Right atrium auricular region (tissue), 2 donors: ENCODE measurements around the gene SMYD5. TPM values are rescaled to one million over a fixed set of nuclear protein-coding genes. Genes with fewer than 3 reads are reported as not detected.

Source experiments
- DNase-seq: peaks from one replicate; pipeline ENCODE4 v3.0.0-alpha.2; 2019; ENCODE audit warnings: low spot score
- H3K27ac ChIP-seq, 2 donors: fragments of 200-600 bp; sonication (generic); 1 replicate in 1 of 2; 2 replicates in 1 of 2; pipeline ENCODE4 v1.5.1; 2016 to 2019
- H3K27me3 ChIP-seq, 2 donors: fragments of 200-600 bp; sonication (generic); one replicate each; pipeline versions ENCODE4 v1.5.1 to v1.6.0; 2017 to 2019
- H3K36me3 ChIP-seq: fragments of 200-600 bp; sonication (generic); one replicate; pipeline ENCODE4 v1.5.1; 2016
- H3K4me1 ChIP-seq, 2 donors: fragments of 200-600 bp; sonication (generic); one replicate each; pipeline versions ENCODE4 v1.5.1 to v1.6.0; 2017 to 2019
- H3K4me3 ChIP-seq, 2 donors: fragments of 200-600 bp; sonication (generic); 1 replicate in 1 of 2; 2 replicates in 1 of 2; pipeline ENCODE4 v1.5.1; 2017 to 2019; ENCODE audit warnings: mild to moderate bottlenecking in 1 of 2, moderate library complexity in 1 of 2
- H3K9me3 ChIP-seq, 2 donors: fragments of 200-600 bp; sonication (generic); one replicate each; pipeline ENCODE4 v1.5.1; 2019
- CTCF ChIP-seq, 2 donors: fragments of 200-600 bp; sonication (generic); IDR thresholded peaks; one replicate each; pipeline ENCODE4 v1.5.1; 2019; ENCODE audit warnings: antibody characterized with exemption in 2 of 2
- total RNA-seq, 2 donors: library from RNA; depleted of rRNA; stranded (reverse); fragments of >200 nt; gene quantifications; one replicate each; pipeline ENCODE4 v1.1.0, GENCODE V29; 2016

Gene SMYD5
- total RNA-seq, 2 donors from 2014 or later, result 11.4 to 12.5 TPM

DNA sequence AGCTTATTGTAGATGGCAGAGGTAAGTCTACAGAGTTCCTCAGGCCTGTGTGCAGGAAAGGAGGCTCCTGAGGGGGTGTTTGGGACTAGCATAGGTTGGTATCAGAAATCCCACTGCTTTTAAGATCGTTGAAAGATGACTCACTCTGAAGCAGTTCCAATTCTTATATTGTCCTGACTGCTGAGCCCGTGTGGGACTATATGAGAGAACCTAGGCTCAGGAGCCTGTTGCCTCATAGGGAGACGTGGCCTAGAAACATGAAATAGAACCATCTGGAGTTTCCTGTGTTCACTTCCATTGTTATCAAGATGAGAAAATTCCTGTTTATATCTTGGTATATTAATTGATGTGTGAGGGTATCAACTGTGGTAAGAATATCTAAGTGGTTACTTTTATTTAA is 25.7 kb downstream of the SMYD5 start:
- Histone ChIP-seq H3K4me1 (peaks cover 0 to 41% of the 10 kb centered on the region in 2 donors), H3K27me3 (no peaks in the 10 kb centered on the region), H3K27ac (no peak overlapping the region), H3K9me3 (no peaks in the 10 kb centered on the region), H3K36me3 (peaks cover 53% of the 10 kb centered on the region), H3K4me3 (no peak overlapping the region)
- no peak for DNase-seq
- TF ChIP-seq CTCF (IDR thresholded peaks at IDR 0.05), result no peak

GRCh38 chr2:73243884-73244570 is 30.0 kb downstream of the SMYD5 start:
- peaks cover 0 to 9% of the 10 kb centered on the region in 2 donors for H3K4me1 ChIP-seq
- H3K4me3 ChIP-seq, result no peak overlapping the region
- no peak for TF ChIP-seq CTCF (IDR thresholded peaks at IDR 0.05)
- no peak overlapping the region for H3K27ac ChIP-seq
- no peak for DNase-seq
- no peaks in the 10 kb centered on the region for H3K9me3 ChIP-seq
- no peaks in the 10 kb centered on the region for H3K27me3 ChIP-seq
- H3K36me3 ChIP-seq, result peaks cover 95% of the 10 kb centered on the region

GRCh38 chr2:73244580-73244979 is 30.5 kb downstream of the SMYD5 start:
- H3K4me3 ChIP-seq, result no peak overlapping the region
- no peaks in the 10 kb centered on the region for H3K9me3 ChIP-seq
- no peak for TF ChIP-seq CTCF (IDR thresholded peaks at IDR 0.05)

GRCh38 chr2:73246850-73247249 is 32.8 kb downstream of the SMYD5 start:
- TF ChIP-seq CTCF (IDR thresholded peaks at IDR 0.05), result no peak
- Histone ChIP-seq H3K4me1 (no peaks in the 10 kb centered on the region), H3K36me3 (peaks cover 98% of the 10 kb centered on the region), H3K9me3 (no peaks in the 10 kb centered on the region), H3K27me3 (no peaks in the 10 kb centered on the region), H3K27ac (no peak overlapping the region), H3K4me3 (no peak overlapping the region)
- no peak for DNase-seq

More at GRCh38 chr2:73244580-73244979, 30.5 kb downstream of the SMYD5 start:
- Histone ChIP-seq H3K36me3 (peaks cover 97% of the 10 kb centered on the region), H3K4me1 (peaks cover 0 to 3% of the 10 kb centered on the region in 2 donors), H3K27me3 (no peaks in the 10 kb centered on the region), H3K27ac (no peak overlapping the region)
- no peak for DNase-seq

DNA sequence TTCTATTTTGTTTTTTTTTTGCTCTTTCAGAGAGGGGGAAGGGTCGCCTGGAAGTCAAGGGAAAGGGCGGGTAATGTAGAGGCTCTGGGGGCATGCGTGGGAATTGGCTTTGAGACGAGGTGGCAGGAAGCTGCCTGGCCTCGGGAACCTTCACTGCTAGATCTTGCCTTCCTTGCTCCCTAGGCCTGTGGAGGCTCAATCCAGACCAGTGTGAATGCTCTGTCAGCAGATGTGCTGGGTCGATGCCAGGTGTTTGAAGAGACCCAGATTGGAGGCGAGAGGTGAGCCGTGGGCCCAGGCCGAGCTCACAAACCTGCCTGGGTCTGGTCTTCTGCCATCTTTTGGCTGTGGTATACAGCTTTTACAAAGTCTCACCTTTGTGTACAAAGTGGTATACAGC is 35.6 kb downstream of the SMYD5 start:
- H3K27ac ChIP-seq, result no peak overlapping the region
- H3K4me1 ChIP-seq, result no peaks in the 10 kb centered on the region
- H3K36me3 ChIP-seq, result peaks cover 98% of the 10 kb centered on the region
- no peaks in the 10 kb centered on the region for H3K27me3 ChIP-seq
- no peak for DNase-seq
- no peaks in the 10 kb centered on the region for H3K9me3 ChIP-seq
- TF ChIP-seq CTCF (IDR thresholded peaks at IDR 0.05), result no peak
- H3K4me3 ChIP-seq, result no peak overlapping the region
